ENCODE results near the gene SLC24A2.

The SLC24A2 gene

DNA sequence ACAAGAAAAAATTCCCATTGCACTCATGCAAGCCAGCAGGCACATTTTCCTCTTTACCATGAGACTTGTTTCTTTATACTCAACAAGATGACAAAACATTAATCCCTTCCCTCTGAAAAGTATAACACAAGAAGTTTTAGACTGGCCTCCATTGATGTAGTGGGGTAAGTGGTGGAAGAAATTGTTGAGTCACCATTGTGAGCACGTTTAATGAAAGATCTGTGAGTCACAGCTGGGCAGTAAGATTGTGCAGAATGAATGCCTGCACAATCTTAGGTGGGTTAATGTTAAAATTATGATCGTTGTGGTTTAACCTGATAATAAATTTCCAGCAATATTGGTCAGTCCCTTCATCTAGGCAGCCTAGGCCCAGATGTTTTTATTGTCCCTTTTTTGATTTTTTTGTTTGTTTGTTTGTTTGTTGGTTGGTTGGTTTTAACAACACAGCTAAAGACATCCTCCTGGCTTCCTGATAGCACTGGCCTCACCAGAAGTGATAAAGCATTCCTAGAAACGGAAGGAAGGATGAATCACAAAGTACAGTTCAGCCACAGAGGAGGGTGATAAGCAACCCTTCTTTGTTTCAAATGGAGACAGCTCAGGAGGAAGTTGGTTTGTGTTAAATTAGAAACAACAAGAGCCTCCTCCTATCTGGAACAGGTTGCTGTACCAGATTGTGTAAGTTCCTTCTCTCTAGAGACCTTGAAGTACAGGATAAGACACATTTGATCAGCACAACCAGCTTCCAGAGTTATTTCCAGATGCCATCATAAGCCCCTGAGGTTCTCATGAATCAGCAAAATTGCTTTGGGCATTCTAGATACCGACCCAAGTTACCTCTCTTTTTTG, 40.3 kb downstream of the SLC24A2 start:
- FAIRE-seq, result no peak
- no peak for DNase-seq (ENCODE audit: insufficient read length)
- no peak for TF ChIP-seq TAF1 (IDR thresholded peaks at IDR 0.05; ENCODE audit: borderline replicate concordance, low read depth, low read length)
- no peak for TF ChIP-seq POLR2A (IDR thresholded peaks at IDR 0.05; ENCODE audit: low read depth, low read length)
- no peak for TF ChIP-seq POLR2AphosphoS5 (IDR thresholded peaks at IDR 0.05; ENCODE audit: low read depth, low read length)

DNA sequence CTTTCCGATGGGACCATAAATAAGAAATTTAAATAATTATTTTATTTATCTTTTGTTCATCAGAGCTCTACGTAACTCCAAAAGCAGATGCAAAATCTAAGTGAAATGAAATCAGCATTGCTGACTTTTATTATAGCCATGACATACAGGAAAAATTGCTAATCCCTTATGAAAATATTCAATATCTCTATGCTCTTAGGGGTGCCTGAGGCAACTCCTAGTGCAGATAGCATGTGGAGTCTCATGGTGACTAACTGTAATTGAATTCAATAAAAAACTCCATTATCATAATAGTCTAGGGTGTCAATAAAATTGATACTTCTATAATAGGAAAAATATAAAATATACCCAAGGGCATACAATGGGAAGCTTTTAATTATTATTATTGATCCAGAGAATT, 42.6 kb downstream of the SLC24A2 start:
- FAIRE-seq (no peak), DNase-seq (ENCODE audit: insufficient read length) (no peak)
- TF ChIP-seq POLR2AphosphoS5 (IDR thresholded peaks at IDR 0.05; ENCODE audit: low read depth, low read length) (no peak), TAF1 (IDR thresholded peaks at IDR 0.05; ENCODE audit: borderline replicate concordance, low read depth, low read length) (no peak), POLR2A (IDR thresholded peaks at IDR 0.05; ENCODE audit: low read depth, low read length) (no peak)

DNA sequence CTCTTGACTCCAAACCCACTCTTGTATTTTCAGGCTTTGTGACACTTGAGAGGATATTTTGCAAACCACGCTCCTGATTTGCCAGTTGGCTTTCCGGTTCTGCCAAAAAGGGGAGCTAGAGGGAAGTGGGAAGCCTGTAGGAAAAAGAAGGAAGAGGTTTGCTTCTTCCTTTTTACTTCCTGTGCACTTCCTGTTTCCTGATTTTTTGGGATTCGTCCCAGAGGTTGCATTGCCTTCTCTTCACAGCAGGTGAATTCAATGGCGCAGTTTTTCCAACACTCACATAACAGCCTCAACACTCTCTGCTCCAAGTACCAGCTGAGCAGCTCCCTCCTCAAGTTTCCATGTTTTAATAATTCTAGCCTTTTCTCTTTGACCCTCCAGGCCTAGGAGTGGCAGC, 47.7 kb downstream of the SLC24A2 start:
- TF ChIP-seq POLR2A (IDR thresholded peaks at IDR 0.05; ENCODE audit: low read depth, low read length) (no peak), POLR2AphosphoS5 (IDR thresholded peaks at IDR 0.05; ENCODE audit: low read depth, low read length) (no peak), TAF1 (IDR thresholded peaks at IDR 0.05; ENCODE audit: borderline replicate concordance, low read depth, low read length) (no peak)
- no peak for DNase-seq (ENCODE audit: insufficient read length)
- FAIRE-seq, result no peak

Data from GM12892 (cell line).